ENCODE measurements around the gene CENPM.

- TF ChIP-seq POLR2AphosphoS5 (IDR thresholded peaks at IDR 0.05) (no peak), CTCF (IDR thresholded peaks at IDR 0.05) (no peak), POLR2A (IDR thresholded peaks at IDR 0.05) (no peak)
Observed at GRCh38 chr22:41935509-41935908, 11.4 kb downstream of the CENPM start.

Measured in prostate gland (tissue), 2 donors.